DMS53 treated with DMSO at 0.1 percent for 48 hours (cell line): ENCODE results near the gene FAF1.
A peak's percentile ranks its signal among the peaks of the same experiment; 100 is the strongest.

ENCODE experiments used
- DNase-seq: peaks from one replicate; lab custom pipeline; 2025; ENCODE audit not compliant: unreplicated experiment; lab: John Stamatoyannopoulos, UW

FAF1 gene

GRCh38 chr1:50705041-50705440, 255.0 kb downstream of the FAF1 start:
- DNase-seq, result no peak

- DNase-seq, result peak; percentile 55
These were observed 255.9 kb downstream of the FAF1 start for GRCh38 chr1:50704126-50704525.

- DNase-seq, result no peak
These were observed 256.8 kb downstream of the FAF1 start for GRCh38 chr1:50703240-50703639.

GRCh38 chr1:50702395-50702794, 257.7 kb downstream of the FAF1 start:
- DNase-seq, result no peak

- no peak for DNase-seq
These were observed 258.3 kb downstream of the FAF1 start for GRCh38 chr1:50701706-50702317.

GRCh38 chr1:50700621-50701020, 259.4 kb downstream of the FAF1 start:
- DNase-seq, result no peak

- DNase-seq, result no peak
These were observed 259.9 kb downstream of the FAF1 start for GRCh38 chr1:50700214-50700613.

- DNase-seq, result no peak
These were observed 260.3 kb downstream of the FAF1 start for GRCh38 chr1:50699795-50700194.

- DNase-seq, result no peak
These were observed 262.3 kb downstream of the FAF1 start for GRCh38 chr1:50697440-50698421.

GRCh38 chr1:50693829-50694228, 266.2 kb downstream of the FAF1 start:
- DNase-seq, result no peak

GRCh38 chr1:50684185-50684584, 275.9 kb downstream of the FAF1 start:
- no peak for DNase-seq

GRCh38 chr1:50681931-50682330, 278.1 kb downstream of the FAF1 start:
- no peak for DNase-seq

- no peak for DNase-seq
These were observed 292.2 kb downstream of the FAF1 start for GRCh38 chr1:50667710-50668356.

- no peak for DNase-seq
These were observed 292.8 kb downstream of the FAF1 start for GRCh38 chr1:50667272-50667671.

- no peak for DNase-seq
These were observed 293.2 kb downstream of the FAF1 start for GRCh38 chr1:50666849-50667248.

- DNase-seq, result no peak
These were observed 294.7 kb downstream of the FAF1 start for GRCh38 chr1:50665413-50665812.

GRCh38 chr1:50661626-50662025, 298.4 kb downstream of the FAF1 start:
- no peak for DNase-seq

GRCh38 chr1:50659107-50659662, 300.9 kb downstream of the FAF1 start:
- no peak for DNase-seq

GRCh38 chr1:50658459-50659076, 301.5 kb downstream of the FAF1 start:
- no peak for DNase-seq

GRCh38 chr1:50656931-50657330, 303.1 kb downstream of the FAF1 start:
- DNase-seq, result no peak
